Nucleus accumbens (tissue), 56 donors: ENCODE results near the gene GALNT16.
"Not testable (repeated sequence)": the region's sequence is repeated elsewhere in the genome, so short reads cannot be mapped to it uniquely, and the experiment has no call there.

Experiments
- DNase-seq, 56 donors: peaks; one replicate each; lab custom pipeline; 2025; lab: John Stamatoyannopoulos, UW

The GALNT16 gene

GRCh38 chr14:69281450-69282169 is 21.7 kb downstream of the GALNT16 start:
- peak in 1 of 56 donors; percentile 7 for DNase-seq

- DNase-seq = no peak
Measured at GRCh38 chr14:69282448-69282847, 22.5 kb downstream of the GALNT16 start.

GRCh38 chr14:69284170-69284569 is 24.2 kb downstream of the GALNT16 start:
- DNase-seq = no peak

DNA sequence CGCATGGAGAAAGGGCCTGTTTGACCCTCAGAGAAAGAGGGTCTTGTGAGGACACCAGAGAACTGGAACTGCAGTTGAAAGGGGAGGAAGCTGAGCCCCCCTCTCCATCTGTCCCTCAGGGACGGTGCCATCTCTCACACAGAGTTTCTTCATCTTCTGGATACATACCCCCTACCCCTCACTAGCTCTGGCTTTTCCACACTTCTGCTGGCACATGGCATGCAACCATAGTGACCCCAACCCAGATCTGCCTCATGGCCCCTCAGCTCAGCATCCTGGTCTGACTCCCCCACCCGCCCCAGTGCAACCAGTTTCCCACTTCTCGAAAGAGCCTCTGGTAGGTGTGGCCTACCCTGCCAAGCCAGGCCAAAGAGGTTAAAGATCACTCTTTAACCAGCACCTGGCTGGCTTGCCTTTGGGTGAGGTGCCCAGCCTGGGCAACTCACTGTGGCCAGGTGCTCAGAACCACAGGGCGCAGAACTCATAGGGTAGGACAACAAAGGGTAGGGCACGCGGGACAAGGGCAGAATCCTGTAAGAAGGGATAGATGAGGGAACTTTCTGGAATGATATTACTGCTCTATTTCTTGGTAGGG is 25.8 kb downstream of the GALNT16 start:
- DNase-seq = no peak

DNA sequence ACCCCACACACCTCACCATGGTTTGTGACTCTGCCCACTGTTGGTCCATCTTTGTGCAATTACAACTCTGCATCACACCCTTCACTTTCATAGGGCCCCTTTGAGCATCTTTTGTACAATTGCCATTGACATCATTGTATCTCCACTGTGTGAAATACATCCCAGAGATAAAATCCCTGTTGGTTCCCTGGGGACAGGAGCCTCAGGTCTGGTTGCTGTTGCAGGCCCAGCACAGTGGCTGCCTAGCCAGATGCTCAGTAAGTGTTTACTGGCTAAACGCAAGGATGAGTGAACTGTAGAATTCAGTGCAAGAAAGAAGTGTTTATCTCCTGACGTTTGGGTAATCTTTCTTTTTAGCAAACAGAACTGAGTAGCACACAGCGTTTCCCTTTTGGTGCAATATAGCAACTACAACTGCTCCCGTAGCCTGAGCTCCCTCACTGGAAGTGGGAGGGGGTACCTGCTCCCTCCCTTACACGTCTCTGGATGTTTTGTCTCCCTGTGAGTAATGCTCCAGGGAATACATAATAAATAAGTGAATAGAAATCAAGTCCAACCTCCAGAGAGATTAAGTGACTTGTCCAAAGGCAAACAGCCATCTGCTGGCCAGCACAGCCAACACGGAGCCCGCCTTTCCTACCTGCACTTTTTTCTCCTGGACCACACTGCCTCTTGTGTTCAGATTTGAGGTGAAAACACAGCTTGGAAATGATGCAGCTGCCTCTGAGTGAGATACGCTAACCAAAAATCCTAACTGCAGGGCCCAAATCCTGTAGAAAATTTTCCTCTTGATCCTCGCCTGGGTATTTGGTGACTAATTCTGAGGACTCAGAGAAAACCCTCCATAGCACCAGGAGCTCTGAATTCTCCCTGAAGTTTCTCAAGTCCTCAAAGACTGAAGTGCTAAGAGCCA is 27.4 kb downstream of the GALNT16 start:
- DNase-seq = peak in 3 of 56 donors; percentile 21 to 35 (median 22)

DNA sequence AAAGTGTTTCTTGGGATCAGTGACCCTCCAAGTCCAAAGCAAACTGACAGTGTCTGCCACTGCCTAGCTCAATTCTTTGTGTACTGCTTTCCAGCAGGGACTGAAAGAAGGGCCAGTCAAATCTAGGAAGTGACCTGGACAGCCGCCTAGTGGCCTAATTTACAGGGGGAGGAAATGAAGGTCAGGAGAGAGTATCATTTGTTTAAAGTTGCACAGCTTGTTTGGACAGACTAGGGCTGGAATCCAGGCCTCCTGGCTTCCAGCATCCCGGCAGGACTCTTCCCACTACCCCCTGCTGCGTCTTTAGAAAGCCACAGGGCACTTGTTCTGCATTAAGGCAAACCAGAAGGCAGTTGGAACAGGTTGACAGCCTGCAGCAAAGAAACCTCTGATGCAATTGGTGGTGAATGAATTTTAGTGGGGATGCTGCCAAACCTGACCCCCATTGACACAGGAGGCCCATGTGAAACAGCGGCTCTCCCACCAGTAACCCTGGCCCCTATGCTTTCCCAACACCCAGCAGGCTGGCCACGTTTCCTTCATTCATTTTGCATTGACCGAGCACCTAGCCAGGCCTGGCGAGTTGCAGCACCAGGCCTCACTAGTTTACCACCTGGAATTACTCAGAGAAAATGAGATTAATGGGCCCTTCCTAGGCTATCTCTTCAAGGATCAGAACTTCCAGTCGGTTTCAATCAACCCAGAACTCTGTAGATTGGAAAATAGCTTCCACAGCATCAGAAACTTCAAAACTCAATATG is 28.2 kb downstream of the GALNT16 start:
- DNase-seq = peak in 30 of 56 donors; percentile 6 to 69 (median 28)

GRCh38 chr14:69288956-69289705 is 29.2 kb downstream of the GALNT16 start:
- no peak for DNase-seq

DNA sequence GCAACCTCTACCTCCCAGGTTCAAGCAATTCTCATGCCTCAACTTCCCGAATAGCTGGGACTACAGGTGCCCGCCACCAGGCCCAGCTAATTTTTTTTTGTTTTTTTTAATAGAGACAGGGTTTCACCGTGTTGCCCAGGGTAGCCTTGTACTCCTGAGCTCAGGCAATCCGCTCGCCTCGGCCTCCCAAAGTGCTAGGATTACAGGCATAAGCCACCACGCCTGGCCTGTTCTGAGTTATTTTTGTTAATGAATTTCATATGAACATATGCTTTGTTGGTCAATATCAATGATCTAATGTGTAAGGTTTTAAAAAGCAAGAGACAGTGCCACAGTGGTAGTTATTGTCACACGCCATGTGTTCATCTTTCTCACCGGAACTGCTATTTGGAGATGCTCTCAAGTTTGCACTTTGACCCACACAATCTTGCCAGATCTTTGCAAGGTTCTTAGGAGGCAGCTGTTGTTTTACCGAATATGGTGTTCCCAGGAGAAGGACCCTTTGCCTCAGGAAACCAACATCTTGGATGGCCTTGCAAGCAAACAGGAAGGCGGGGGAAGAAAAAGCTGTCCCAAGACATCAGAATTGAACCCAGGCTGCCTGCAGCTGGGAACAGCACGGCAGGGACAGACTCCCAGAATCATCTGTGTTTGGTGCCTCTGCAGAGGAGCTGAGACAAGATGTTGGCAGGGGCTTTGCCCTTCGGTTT is 30.0 kb downstream of the GALNT16 start:
- no peak for DNase-seq

- not testable (repeated sequence) for DNase-seq
Measured at GRCh38 chr14:69290881-69291280, 30.9 kb downstream of the GALNT16 start.

DNA sequence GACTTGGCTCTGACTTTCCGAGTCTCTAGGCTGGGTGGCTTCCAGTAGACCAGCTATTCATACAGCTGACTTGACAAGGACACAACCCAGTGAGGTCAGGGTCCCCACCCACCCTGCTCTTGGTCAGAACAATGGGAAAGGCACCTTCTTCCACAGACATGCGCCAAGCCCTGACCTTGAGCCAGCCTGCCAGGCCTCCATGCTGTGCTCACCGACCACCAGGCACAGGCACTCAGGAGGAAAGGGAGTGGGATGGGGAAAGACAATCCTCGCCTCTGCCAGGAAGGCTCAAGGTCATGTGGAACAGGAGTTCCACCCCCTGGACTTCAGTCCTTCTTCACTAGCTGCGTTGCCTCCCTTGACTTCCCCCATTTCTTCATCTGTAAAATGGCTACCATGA is 31.4 kb downstream of the GALNT16 start:
- no peak for DNase-seq

DNA sequence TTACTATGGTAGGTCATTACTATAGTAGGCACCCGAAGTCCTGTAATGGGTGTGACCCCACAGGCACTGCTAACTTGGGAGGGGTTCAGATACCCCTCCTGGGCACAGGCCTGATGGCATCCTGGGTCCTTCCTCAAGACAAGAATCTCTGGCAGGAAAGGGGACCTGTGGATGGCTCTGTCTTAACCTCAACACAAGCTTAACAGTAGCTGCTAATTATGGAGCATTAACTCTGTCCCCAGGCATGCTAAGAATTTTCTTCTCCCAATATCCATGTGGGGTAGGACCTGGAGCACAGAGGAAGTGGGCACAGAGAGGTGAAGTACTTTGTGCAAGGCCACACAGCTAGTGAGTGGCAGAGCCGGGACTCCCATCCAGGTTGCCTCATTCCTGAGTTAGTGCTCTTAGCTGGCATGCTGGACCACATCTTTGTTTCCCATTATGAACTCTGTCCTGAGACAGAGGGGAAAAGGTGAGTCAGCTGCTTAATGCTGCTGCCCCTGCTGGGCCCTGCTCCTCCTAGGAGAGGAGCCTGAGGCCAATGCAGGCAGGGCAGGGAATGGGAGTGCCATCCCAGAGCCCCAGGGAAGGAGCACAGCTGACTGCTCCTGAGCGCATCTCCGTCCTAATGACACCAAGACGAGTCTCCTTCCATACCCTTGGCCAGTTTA is 32.1 kb downstream of the GALNT16 start:
- no peak for DNase-seq

- DNase-seq = peak in 5 of 56 donors; percentile 5 to 27 (median 12)
Measured at GRCh38 chr14:69298131-69299071, 38.4 kb downstream of the GALNT16 start.

DNA sequence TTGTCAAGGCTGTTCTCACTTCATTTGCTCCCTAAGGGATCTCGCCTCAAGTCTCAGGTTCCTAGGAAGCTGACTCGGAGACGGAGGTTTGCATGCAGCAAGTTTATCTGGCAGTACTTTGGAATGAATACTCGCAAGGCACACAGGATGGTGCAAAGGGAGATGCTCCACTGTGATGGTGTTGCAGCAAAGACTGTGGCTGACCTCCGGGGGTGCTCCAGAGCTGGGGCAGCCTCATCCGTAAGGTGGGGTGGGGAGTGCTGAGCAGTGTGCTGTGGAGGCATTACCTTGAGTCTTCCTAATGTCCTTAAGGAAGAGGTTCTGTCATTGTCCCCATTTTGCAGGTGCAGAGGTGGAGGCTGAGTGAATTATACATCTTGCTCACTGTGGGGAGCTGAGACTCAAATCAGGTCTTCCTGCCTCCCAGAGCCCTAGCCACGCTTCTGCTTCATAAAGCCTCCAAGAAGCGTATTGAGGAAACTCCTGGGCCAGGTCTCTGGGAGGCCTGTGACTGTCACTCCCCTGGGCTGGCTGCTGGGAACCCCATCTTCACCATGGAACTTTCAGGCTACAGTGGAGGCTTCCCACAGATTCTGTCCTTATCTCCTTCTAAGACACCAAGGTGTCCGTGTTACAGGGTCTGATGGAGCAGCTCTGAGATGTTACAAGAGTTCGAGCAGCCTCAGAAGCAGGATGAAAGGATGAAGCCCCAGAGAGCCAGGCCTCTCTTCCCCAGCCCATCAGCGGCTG is 39.5 kb downstream of the GALNT16 start:
- no peak for DNase-seq

DNA sequence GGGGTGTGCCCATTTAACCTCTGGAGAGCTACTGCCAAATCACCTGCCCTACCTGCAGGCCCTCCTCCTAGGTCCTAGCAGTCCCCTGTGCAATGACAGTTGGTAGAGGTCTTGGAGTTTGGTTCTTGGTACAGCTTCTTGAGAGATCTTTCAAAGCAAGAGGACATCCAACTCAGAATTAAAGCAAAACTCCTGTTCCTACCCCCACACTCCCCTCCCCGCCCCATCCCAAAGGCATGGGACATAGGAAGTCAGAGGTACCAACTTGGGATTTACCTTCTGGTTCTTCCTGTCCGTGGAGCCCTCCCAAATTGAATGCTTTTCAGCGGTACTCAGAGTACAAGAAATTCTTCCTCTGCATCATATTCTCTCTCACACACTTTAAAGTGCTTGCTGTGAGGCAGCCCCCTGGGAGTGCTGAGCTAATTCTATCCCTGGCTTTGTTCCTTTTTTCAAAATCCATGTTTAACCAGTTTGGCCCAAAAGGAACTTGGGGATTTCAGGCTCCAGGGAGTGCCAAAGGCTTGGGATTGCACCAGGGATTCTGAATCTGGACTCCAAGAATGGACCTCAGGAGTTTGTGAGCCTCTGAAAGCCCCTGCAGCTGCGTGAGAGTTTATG is 40.8 kb downstream of the GALNT16 start:
- no peak for DNase-seq

GRCh38 chr14:69303086-69303485 is 43.1 kb downstream of the GALNT16 start:
- no peak for DNase-seq

GRCh38 chr14:69312608-69313007 is 52.6 kb downstream of the GALNT16 start:
- peak in 40 of 56 donors; percentile 3 to 67 (median 36) for DNase-seq
